Right lobe of liver (tissue), 4 donors: ENCODE measurements around the gene LRRC3.

Experiments used
- POLR2A ChIP-seq: fragments of 450-650 bp; IDR thresholded peaks from one replicate; pipeline ENCODE4 v1.6.1; 2017; ENCODE audit warnings: antibody characterized with exemption, mild to moderate bottlenecking
- TF ChIP-seq, protein P1 (sequence below), 4 donors: fragments of 200-600 bp in 3 of 4; fragments of 450-650 bp in 1 of 4; IDR thresholded peaks; one replicate each; pipeline versions ENCODE4 v1.5.1 to v1.8.0; 2016 to 2022; ENCODE audit warnings: antibody characterized with exemption in 4 of 4, mild to moderate bottlenecking in 2 of 4
- donor health status: DM: no; HTN: no; CAD: no.
- donor health status: DM: no; HTN: no; CAD: no.
- donor health status: DM: no; HTN: yes; CAD: no.

DNA sequence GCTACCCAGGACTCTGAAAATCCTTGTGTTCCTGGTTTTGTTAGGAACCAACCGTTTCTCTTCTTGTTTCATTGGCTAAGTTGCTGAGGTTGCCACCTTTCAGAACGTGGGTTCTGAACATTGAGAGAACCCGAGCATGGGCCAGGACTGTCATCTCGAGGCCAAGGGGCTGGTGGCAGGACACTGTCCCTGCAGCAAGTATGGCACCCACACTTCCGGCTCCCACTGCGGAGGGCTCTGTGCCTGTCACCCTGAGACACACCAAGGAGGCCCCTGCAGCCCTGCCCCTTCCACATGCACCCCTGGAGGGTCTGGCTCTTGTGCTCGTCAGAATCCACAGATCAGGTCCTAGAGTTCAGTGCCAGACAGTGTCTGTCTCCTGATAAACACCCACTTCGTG is 39.1 kb upstream of the LRRC3 start:
- TF ChIP-seq POLR2A: no peak
- TF ChIP-seq, protein P1, sequence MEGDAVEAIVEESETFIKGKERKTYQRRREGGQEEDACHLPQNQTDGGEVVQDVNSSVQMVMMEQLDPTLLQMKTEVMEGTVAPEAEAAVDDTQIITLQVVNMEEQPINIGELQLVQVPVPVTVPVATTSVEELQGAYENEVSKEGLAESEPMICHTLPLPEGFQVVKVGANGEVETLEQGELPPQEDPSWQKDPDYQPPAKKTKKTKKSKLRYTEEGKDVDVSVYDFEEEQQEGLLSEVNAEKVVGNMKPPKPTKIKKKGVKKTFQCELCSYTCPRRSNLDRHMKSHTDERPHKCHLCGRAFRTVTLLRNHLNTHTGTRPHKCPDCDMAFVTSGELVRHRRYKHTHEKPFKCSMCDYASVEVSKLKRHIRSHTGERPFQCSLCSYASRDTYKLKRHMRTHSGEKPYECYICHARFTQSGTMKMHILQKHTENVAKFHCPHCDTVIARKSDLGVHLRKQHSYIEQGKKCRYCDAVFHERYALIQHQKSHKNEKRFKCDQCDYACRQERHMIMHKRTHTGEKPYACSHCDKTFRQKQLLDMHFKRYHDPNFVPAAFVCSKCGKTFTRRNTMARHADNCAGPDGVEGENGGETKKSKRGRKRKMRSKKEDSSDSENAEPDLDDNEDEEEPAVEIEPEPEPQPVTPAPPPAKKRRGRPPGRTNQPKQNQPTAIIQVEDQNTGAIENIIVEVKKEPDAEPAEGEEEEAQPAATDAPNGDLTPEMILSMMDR (IDR thresholded peaks at IDR 0.05): no peak
